GM19240 (cell line): ENCODE results near the gene ST3GAL3.
A peak's percentile ranks its signal among the peaks of the same experiment; 100 is the strongest.

Source experiments
- DNase-seq: peaks from one replicate; pipeline ENCODE4 v3.0.0; 2011; ENCODE audit warnings: low spot score; ENCODE audit not compliant: insufficient read length

The ST3GAL3 gene

GRCh38 chr1:43937179-43937865 lies 230.0 kb downstream of the ST3GAL3 start:
- no peak for DNase-seq

- no peak for DNase-seq
Observed at GRCh38 chr1:43938383-43938782, 231.0 kb downstream of the ST3GAL3 start.

- DNase-seq: no peak
Observed at GRCh38 chr1:43938892-43939587, 231.7 kb downstream of the ST3GAL3 start.

- DNase-seq: no peak
Observed at GRCh38 chr1:43942411-43942810, 235.1 kb downstream of the ST3GAL3 start.

DNA sequence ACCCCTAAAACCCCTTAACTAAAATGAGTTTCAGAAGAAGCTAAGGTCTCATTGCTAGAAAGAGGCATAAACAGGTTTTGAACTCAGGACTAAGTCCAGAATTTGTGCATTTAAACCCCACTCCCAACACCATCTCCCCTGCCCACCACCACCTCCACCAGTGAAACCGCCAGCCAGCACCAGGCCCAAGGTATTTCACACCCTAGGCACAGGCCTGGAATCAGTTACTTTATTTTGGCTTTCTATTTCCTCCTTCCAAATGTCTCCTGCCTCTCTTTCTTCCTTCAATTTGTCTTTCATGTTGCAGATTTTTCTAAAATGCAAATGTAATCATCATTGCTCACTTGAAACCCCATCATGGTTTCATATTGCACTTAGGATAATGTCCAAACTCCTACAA lies 237.5 kb downstream of the ST3GAL3 start:
- no peak for DNase-seq

GRCh38 chr1:43945674-43946235 lies 238.4 kb downstream of the ST3GAL3 start:
- no peak for DNase-seq

GRCh38 chr1:43946236-43947060 lies 239.1 kb downstream of the ST3GAL3 start, which contains the start of gene IPO13:
IPO13 (plus strand) TSS chr1:43946950; CDS start chr1:43947601, 651 bp downstream.
- DNase-seq: peak; percentile 99

GRCh38 chr1:43947061-43947873 lies 239.9 kb downstream of the ST3GAL3 start:
- peak; percentile 38 for DNase-seq

GRCh38 chr1:43947874-43948437 lies 240.6 kb downstream of the ST3GAL3 start:
- no peak for DNase-seq

- no peak for DNase-seq
Observed at GRCh38 chr1:43949678-43950077, 242.3 kb downstream of the ST3GAL3 start.

- no peak for DNase-seq
Observed at GRCh38 chr1:43951021-43951985, 244.0 kb downstream of the ST3GAL3 start.

DNA sequence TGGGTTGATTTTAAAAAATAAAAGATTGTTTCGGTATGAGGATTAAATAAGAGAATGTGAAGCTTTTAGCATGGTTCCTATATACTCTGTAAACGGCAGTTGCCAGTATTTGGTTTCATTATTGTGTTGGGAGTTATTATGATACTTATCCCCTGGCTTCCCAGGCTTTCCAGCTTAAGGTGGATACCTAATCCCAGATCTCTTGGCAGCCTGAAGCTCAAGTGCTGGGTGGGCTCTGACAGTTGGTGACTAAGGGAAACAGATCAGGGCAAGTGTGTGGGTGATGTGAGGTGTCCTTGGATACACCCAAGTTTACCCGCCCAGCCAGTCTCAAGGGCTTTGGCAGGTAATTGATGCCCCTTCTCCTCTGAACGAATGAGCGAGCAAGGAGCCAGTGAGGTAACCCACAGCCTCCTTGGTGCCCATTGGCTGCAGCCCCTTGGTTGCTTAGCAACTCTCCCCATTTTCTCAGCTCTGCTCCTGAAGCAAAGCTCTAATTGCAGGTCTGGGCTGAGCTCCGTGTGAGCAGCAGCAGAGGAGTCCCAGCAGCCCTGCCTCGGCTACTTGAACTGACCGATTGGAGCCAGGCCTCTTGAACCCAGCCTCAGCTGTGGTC lies 245.5 kb downstream of the ST3GAL3 start:
- no peak for DNase-seq

DNA sequence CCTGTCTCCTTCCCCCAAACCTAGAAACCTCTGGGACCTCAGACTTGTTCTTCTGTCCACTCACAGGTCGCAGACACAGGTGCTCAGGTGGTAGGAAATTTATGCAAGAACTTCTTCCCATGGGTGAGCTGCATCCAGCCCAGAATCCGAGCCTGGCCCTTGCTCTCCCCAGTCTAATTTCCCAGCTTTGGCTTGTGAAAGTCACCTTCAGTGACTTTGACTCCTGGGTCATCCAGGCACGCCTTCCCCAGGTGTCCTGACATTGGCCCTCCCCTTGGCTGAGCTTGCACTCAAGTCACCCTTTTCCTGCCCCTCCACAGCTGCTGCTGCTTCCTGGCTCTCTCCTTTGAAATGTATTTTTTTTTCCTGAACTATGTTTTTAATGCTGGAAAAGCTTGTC lies 246.0 kb downstream of the ST3GAL3 start:
- no peak for DNase-seq

DNA sequence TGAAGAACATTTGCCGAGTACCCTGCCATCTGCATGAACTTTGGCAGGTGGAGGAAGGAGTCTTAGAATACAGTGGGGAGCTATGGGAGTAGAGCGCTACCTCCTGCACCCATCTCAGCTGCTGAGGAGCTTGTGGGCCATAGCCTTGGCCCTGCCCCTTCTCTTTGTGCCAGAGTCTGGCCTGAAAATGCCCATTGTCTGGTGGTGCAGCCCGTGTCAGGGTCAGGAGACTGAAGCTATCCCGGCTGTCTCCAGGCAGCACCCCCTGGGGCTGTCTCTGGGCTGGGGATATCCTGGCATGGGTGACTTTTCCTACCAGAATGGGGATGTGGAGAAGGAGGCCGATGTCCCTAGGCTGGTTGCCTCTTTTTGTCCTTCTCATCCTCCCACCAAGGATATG lies 246.7 kb downstream of the ST3GAL3 start:
- DNase-seq: no peak

DNA sequence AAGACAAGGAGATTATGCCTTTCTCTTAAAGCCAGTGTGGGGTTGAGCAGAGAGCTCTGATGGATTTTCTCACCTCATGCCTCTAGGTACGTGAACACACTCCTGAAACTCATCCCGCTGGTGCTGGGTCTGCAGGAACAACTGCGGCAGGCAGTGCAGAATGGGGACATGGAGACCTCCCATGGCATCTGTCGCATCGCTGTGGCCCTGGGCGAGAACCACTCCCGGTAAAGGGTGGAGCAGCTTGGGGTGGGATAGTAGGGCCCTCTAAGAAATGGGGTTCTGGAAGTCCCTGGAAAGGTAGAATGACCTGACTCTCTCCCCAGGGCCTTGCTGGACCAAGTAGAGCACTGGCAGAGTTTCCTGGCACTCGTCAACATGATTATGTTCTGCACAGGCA lies 248.9 kb downstream of the ST3GAL3 start:
- no peak for DNase-seq

GRCh38 chr1:43957407-43958040 lies 250.2 kb downstream of the ST3GAL3 start:
- no peak for DNase-seq

DNA sequence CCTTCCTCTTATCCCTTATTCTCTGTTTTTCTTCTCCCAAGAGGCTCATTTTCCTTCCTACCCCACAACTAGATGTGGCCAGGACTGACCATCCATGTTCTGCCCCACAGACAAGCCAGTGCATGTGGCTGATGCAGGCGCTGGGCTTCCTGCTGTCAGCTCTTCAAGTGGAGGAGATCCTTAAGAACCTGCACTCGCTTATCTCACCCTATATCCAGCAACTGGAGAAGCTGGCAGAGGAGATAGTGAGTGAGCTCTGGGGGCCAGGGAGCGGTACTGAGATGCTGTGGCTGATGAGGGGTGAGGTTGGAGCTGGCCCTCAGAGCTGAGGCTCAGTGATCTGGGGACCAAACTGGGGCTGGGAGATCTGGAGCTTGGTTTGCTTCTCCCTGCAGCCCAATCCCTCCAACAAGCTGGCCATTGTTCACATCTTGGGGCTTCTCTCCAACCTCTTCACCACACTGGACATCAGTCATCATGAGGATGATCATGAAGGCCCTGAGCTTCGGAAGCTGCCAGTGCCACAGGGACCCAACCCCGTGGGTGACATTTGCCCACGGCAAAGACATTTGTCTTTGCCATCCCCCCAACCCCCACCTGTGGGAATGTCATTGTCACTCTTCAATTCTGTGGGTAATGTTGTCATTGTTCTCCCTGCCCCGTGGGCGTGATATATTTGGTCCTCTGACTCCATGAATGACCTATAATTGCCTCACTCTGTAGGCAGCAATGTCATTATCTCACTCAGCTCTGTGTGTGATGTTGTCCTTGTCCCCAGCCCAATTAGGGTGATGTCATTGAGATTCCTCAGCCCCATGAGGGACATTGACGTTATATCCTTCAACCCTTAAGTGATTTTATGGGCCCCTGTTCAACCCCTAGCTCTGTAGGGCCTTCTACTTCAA lies 251.3 kb downstream of the ST3GAL3 start:
- DNase-seq: no peak
